ENCODE data around the gene SVIL.
"Not testable (repeated sequence)": the region's sequence is repeated elsewhere in the genome, so short reads cannot be mapped to it uniquely, and the experiment has no call there.

SVIL gene

DNA sequence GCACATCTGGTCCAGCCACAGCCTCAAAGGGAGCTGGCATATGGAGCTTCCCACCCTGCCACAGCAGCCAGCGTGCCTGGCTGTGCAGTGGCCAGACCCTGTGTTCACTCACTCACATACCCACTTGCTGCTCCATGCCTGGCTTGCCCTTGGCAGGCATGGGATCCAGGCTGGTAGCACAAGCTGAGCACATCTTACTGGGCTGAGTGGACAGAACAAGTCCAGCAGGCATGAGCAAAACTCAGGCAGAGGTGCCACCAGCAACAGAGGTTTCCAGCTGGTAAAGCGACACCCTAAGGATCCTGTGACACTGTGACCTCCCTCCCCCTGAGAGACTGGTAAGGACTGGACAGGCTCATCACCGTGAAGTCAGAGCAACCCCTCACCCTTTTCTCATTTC is 25.1 kb downstream of the SVIL start:
- peaks cover 4% of the 10 kb centered on the region for H3K9me3 Mint-ChIP-seq
- no peak overlapping the region for H3K4me3 Mint-ChIP-seq
- no peak for DNase-seq
- no peak overlapping the region for H3K27ac Mint-ChIP-seq
- no peaks in the 10 kb centered on the region for H3K4me1 Mint-ChIP-seq (ENCODE audit: low read depth)
- H3K27me3 Mint-ChIP-seq: no peaks in the 10 kb centered on the region
- peaks cover 10% of the 10 kb centered on the region for H3K36me3 Mint-ChIP-seq (ENCODE audit: low read depth)

DNA sequence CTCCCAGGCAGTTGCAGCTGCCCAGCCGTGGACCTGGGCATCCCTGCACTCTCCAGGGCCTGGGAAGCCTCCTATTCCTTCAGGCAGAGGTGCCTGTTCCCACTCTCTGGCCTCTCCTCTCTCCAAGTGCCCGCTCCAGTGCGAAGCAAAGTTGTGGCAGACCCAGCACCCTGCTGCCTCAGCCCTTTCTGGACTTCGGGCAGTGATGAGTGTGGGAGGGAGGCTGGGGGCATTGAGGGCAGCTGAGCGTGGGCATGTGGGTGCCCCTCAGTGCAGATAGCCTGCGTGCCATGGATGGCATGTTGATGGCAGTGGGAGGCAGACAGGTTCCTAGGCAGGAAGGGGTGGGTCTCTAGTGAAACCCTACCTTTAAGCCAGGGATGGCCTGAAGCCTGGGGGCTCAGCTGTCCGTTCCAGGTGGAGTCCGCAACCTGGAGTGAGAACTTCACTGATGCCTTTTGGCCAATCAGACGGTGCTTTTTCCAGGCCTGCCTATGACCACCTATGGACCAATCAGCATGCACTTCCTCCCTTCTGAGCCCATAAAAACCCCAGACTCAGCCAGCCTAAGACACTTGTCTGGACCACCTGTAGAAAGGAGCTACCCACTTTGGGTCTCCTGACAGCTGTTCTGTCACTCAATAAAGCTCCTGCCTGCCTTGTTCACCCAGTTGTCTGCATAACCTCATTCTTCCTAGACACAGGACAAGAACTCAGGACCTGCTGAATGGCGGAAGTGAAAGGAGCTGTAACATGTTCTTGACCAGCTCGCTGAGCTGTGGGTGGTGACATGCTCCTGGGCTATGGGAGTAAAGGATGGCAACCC is 26.1 kb downstream of the SVIL start:
- DNase-seq: no peak
- H3K9me3 Mint-ChIP-seq: peaks cover 4% of the 10 kb centered on the region
- no peaks in the 10 kb centered on the region for H3K4me1 Mint-ChIP-seq (ENCODE audit: low read depth)
- no peak overlapping the region for H3K27ac Mint-ChIP-seq
- no peak overlapping the region for H3K4me3 Mint-ChIP-seq
- no peaks in the 10 kb centered on the region for H3K27me3 Mint-ChIP-seq
- H3K36me3 Mint-ChIP-seq (ENCODE audit: low read depth): peaks cover 10% of the 10 kb centered on the region

DNA sequence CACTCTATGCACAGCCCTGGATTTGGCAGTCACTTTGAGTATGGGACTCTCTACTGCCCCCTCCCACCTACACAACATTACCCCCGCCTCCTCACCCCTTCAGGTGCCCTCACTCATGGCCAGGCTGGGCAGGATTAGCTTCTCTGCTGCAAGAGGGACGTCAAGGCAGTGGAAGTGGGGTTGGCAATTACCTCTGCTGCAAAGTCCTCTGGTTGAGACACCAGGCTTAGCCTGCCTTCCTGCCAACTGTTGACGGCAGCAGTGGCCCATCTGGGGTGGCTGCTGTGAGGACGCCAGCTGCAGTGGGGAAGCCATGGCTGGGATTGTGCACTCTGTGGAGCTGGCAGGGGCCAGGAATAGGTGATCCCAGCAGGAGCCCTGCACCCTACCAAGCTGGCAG is 26.7 kb downstream of the SVIL start:
- peaks cover 5% of the 10 kb centered on the region for H3K4me1 Mint-ChIP-seq (ENCODE audit: low read depth)
- H3K36me3 Mint-ChIP-seq (ENCODE audit: low read depth): peaks cover 10% of the 10 kb centered on the region
- H3K27ac Mint-ChIP-seq: no peak overlapping the region
- H3K9me3 Mint-ChIP-seq: peaks cover 4% of the 10 kb centered on the region
- no peaks in the 10 kb centered on the region for H3K27me3 Mint-ChIP-seq
- no peak for DNase-seq
- H3K4me3 Mint-ChIP-seq: no peak overlapping the region

DNA sequence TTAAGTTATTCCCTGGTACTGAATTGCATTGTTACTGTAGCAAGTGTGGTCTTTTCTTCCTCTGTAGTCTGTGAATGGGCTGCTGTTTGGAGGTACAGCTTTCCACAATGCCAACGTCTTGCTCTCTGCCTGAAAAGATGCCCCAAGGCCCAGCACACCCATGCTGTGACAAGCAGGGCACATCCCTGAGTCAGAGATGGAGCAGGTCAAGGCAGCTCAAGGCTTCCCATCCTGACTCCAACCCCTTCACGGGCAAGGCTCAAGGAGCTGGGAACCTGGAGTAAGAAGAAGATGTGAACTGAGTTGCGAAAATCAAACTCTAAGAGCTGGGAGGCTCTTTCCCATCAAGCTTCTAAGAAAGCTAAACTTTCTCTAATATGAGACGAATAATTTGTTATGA is 27.2 kb downstream of the SVIL start:
- Mint-ChIP-seq H3K9me3 (peaks cover 4% of the 10 kb centered on the region), H3K4me1 (ENCODE audit: low read depth) (peaks cover 5% of the 10 kb centered on the region), H3K36me3 (ENCODE audit: low read depth) (peaks cover 10% of the 10 kb centered on the region), H3K4me3 (no peak overlapping the region), H3K27me3 (no peaks in the 10 kb centered on the region), H3K27ac (no peak overlapping the region)
- DNase-seq: no peak

DNA sequence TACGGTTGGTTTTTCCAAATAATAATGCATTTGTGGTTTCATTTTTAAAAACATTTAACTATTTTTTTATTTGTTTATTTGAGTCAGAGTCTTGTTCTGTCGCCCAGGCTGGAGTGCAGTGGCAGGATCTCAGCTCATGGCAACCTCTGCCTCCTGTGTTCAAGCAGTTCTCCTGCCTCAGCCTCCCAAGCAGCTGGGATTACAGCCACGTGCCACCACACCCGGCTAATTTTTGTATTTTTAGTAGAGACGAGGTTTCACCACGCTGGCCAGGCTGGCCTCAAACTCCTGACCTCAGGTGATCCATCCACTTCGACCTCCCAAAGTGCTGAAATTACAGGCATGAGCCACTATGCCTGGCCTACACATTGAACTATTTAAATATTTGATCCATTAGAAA is 28.1 kb downstream of the SVIL start:
- H3K9me3 Mint-ChIP-seq; H3K27me3 Mint-ChIP-seq; H3K4me1 Mint-ChIP-seq (ENCODE audit: low read depth); DNase-seq; H3K27ac Mint-ChIP-seq; H3K4me3 Mint-ChIP-seq; H3K36me3 Mint-ChIP-seq (ENCODE audit: low read depth): not testable (repeated sequence)

DNA sequence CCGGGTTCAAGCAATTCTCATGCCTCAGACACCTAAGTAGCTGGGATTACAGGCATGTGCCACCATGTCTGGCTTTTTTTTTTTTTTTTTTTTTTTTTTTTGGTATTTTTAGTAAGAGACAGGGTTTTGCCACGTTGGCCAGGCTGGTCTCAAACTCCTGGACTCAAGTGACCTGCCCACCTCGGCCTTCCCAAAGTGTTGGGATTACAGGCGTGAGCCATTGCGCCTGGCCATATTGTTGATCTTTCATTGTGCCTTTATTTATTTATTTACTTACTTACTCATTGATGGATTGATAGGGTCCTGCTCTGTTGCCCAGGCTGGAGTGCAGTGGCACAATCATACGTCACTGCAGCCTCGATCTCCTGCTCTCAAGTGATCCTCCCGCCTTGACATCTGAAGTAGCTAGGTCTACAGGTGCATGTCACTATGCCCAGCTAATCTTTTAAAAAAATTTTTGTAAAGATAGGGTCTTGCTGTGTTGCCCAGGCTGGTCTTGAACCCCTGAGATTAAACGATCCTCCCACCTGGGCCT is 30.4 kb downstream of the SVIL start:
- H3K36me3 Mint-ChIP-seq (ENCODE audit: low read depth): peaks cover 4% of the 10 kb centered on the region
- H3K4me3 Mint-ChIP-seq: no peak overlapping the region
- no peak overlapping the region for H3K27ac Mint-ChIP-seq
- no peaks in the 10 kb centered on the region for H3K27me3 Mint-ChIP-seq
- no peak for DNase-seq
- H3K9me3 Mint-ChIP-seq: peaks cover 4% of the 10 kb centered on the region
- H3K4me1 Mint-ChIP-seq (ENCODE audit: low read depth): peaks cover 9% of the 10 kb centered on the region

DNA sequence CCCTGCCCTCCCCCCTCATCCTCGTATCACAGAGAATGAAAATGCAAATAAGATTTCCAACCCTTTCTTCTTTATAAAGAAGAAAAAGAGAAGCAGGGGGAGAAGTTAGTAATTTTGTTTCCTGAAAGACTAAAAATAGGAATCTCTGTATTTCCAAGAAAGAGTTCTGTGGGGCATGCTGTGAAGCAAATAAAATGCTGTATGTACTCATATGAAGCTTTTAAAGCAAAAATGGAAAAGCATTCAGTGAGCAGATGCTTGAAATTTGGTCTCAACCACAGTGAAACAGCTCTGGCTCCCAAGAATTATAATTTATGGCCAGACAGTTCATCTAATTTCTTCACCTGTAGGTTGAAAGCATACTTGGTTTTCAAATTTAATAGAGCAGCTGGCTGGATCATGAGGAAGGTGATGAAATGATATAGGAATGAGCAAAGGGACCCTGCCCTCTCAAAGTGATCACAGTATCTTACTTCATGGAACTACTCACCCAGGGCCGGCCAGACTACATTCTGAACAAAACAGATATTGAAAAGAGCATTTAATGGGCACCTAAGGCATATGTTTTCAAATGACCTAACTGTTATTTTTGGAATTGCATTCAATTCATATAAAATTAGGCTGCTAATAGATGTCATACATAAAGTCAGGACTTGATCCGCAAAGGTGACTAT is 31.4 kb downstream of the SVIL start:
- H3K9me3 Mint-ChIP-seq: no peaks in the 10 kb centered on the region
- no peaks in the 10 kb centered on the region for H3K36me3 Mint-ChIP-seq (ENCODE audit: low read depth)
- no peak for DNase-seq
- peaks cover 9% of the 10 kb centered on the region for H3K4me1 Mint-ChIP-seq (ENCODE audit: low read depth)
- no peaks in the 10 kb centered on the region for H3K27me3 Mint-ChIP-seq
- no peak overlapping the region for H3K27ac Mint-ChIP-seq
- H3K4me3 Mint-ChIP-seq: no peak overlapping the region

DNA sequence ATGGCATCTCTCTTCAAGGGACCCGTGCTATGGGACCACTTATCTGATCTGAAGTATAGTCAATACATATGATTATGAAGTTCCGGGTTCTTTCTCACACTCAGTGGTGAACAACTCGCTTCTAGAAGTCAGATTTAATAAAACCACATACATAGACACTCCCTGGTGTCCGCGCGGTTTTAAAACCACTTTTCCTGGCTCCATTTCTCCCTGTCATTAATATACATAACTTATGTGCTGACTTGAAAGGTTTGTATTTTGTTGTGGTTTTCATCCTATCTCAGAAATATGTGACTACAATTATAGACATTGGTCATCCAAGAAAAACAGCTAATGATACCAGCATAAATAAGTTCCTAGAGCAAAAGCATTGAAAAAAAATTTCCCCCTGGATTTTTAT is 34.0 kb downstream of the SVIL start:
- no peaks in the 10 kb centered on the region for H3K9me3 Mint-ChIP-seq
- no peak overlapping the region for H3K27ac Mint-ChIP-seq
- no peaks in the 10 kb centered on the region for H3K36me3 Mint-ChIP-seq (ENCODE audit: low read depth)
- no peaks in the 10 kb centered on the region for H3K27me3 Mint-ChIP-seq
- no peak for DNase-seq
- peaks cover 9% of the 10 kb centered on the region for H3K4me1 Mint-ChIP-seq (ENCODE audit: low read depth)
- no peak overlapping the region for H3K4me3 Mint-ChIP-seq

DNA sequence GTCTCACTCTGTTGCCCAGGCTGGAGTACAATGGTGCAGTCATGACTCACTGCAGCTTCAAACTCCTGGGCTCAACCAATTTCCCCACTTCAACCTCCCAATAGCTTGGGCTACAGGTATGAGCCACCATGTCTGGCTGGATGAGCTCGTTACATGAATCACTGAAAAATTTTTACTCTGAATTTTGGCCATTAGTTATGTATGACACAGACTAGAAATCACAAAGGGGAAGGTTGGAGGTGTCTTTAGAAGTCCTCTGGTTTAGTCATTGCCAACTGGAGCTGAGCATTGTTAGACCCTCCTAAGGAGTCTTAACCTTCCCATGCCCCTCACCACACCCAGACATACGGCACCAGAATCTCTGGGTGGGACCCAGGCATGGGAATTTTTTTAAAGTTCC is 34.7 kb downstream of the SVIL start:
- no peaks in the 10 kb centered on the region for H3K9me3 Mint-ChIP-seq
- no peaks in the 10 kb centered on the region for H3K36me3 Mint-ChIP-seq (ENCODE audit: low read depth)
- H3K27me3 Mint-ChIP-seq: no peaks in the 10 kb centered on the region
- no peak for DNase-seq
- H3K4me1 Mint-ChIP-seq (ENCODE audit: low read depth): peaks cover 9% of the 10 kb centered on the region
- no peak overlapping the region for H3K4me3 Mint-ChIP-seq
- no peak overlapping the region for H3K27ac Mint-ChIP-seq

DNA sequence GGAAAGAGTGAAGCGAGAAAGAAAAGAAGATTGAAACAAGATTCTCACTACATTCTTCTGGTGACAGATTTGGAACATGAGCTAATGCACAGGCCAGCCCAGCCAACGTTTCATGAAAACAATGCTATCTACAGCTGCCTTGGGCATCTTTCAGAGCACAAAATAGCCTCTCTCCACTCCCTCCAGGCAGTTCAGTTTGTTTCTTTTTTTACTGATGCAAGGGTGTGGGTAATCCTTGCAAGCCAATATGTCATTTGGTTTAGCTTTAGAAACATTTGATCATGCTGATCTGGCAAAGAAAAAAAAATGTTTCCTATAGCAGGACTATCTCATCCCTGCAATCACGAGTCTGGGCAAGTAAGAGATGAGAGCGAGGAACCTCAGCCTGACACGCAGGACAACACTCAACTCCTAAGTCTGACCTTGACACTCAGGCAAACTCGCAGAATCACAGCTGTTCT is 35.9 kb downstream of the SVIL start:
- H3K27me3 Mint-ChIP-seq: no peaks in the 10 kb centered on the region
- no peaks in the 10 kb centered on the region for H3K36me3 Mint-ChIP-seq (ENCODE audit: low read depth)
- DNase-seq: no peak
- H3K9me3 Mint-ChIP-seq: no peaks in the 10 kb centered on the region
- peaks cover 9% of the 10 kb centered on the region for H3K4me1 Mint-ChIP-seq (ENCODE audit: low read depth)
- H3K27ac Mint-ChIP-seq: no peak overlapping the region
- no peak overlapping the region for H3K4me3 Mint-ChIP-seq

DNA sequence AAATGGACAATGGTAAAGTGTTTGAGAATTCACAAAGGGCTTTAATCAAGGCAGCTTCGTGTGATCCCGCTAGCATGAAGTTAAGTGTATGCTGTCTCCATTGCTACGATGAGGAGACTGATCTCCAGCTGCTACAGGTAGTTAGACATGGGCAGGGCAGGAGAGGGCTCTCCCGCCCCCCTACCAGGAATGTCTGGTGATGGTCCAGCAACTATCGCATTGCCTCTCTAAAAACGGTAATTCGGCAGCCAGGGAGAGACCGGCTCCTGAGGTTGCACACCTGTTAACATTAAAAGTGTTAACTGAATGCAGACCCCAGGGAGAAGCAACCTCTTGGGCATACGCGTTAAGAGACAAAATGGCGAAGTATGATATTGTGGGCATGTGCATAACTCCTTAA is 37.9 kb downstream of the SVIL start:
- Mint-ChIP-seq H3K4me3 (no peak overlapping the region), H3K27ac (no peak overlapping the region), H3K36me3 (ENCODE audit: low read depth) (no peaks in the 10 kb centered on the region), H3K27me3 (no peaks in the 10 kb centered on the region), H3K4me1 (ENCODE audit: low read depth) (peaks cover 4% of the 10 kb centered on the region), H3K9me3 (no peaks in the 10 kb centered on the region)
- no peak for DNase-seq

DNA sequence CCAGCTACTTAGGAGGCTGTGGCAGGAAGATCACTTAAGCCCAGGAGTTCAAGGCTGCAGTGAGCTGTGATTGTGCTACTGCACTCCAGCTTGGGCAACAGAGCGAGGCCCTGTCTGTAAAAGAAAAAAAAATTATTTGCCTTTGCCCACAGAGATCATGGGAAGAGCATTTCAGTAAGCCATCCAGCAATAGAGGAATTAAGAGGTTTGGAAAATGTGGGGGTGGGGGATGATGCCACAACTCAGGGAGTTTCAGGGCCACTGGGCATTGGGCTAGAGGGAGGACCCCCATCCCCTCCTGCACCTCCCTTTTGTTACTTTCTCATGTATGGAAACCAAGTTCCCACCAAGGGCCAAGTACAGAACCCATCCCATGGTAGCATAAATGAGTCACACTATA is 38.4 kb downstream of the SVIL start:
- H3K9me3 Mint-ChIP-seq: no peaks in the 10 kb centered on the region
- H3K36me3 Mint-ChIP-seq (ENCODE audit: low read depth): no peaks in the 10 kb centered on the region
- no peak overlapping the region for H3K27ac Mint-ChIP-seq
- H3K27me3 Mint-ChIP-seq: no peaks in the 10 kb centered on the region
- DNase-seq: no peak
- H3K4me1 Mint-ChIP-seq (ENCODE audit: low read depth): peaks cover 6% of the 10 kb centered on the region
- H3K4me3 Mint-ChIP-seq: no peak overlapping the region

DNA sequence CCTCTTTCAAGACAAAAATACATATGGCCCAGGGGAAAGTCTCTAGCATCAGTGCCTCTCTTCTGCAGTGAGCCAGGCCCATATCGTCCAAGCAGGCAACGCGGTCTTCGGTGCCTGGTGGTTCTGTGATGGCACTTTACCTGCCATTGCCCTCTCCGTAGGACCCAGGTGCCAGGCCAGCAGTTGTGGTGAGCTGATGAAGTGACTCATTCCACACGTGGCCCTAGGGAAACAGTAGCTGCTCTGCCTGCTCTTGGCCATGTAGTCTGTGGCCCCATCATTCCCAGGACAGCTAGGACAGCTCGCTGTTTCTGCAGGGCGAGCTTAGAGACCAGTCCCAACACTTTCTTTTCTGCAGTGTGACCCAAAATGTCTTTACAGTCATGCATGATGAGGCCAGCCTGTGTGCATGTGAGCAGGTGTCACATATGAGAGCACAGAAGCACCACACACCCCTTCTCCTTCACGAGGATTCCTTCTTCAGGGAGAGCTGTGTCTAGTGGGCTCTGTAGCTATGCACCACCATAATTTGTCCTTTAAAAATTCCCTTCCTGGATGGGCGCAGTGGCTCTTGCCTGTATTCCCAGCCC is 39.0 kb downstream of the SVIL start:
- H3K27me3 Mint-ChIP-seq: no peaks in the 10 kb centered on the region
- H3K27ac Mint-ChIP-seq: no peak overlapping the region
- no peak overlapping the region for H3K4me3 Mint-ChIP-seq
- no peak for DNase-seq
- no peaks in the 10 kb centered on the region for H3K9me3 Mint-ChIP-seq
- H3K4me1 Mint-ChIP-seq (ENCODE audit: low read depth): peaks cover 11% of the 10 kb centered on the region
- H3K36me3 Mint-ChIP-seq (ENCODE audit: low read depth): no peaks in the 10 kb centered on the region

DNA sequence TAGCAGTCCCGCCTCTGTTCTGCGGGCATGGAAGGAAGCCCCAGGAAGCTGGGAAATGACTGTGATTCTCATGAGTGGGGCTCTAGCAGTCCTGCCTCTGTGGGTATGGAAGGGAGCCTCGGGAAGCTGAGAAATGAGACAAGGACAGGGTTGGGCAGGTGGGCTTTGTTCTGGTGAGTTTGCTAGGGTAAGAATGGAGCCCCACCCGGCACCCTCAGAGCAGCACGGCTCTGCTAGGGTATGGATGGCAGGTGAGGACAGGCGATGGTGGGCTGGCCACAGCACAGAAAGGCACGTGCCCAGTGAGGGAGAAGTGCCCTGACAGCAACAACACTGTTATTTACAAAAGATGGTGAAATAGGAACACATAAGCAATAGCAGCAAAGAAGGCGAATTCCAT is 39.6 kb downstream of the SVIL start:
- DNase-seq: no peak
- Mint-ChIP-seq H3K9me3 (no peaks in the 10 kb centered on the region), H3K36me3 (ENCODE audit: low read depth) (no peaks in the 10 kb centered on the region), H3K4me1 (ENCODE audit: low read depth) (peaks cover 16% of the 10 kb centered on the region), H3K27me3 (no peaks in the 10 kb centered on the region), H3K4me3 (no peak overlapping the region), H3K27ac (no peak overlapping the region)

DNA sequence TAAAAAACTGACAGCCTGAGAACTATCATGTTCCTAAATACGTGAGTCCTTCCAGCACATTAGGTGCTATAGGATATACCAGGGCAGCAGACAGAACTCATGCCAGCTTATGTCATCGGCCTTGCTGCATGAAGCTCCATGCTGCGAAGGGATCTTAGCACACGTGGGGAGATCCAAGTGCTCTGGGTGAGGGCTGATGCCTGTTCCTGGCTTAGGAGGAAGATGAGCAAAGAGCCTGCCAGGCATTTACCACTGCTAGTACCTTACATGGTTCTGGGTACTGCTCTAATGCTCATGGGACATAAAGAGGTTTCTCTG is 43.2 kb downstream of the SVIL start:
- peaks cover under 1% of the 10 kb centered on the region for H3K36me3 Mint-ChIP-seq (ENCODE audit: low read depth)
- H3K27ac Mint-ChIP-seq: no peak overlapping the region
- no peak overlapping the region for H3K4me3 Mint-ChIP-seq
- no peaks in the 10 kb centered on the region for H3K27me3 Mint-ChIP-seq
- H3K9me3 Mint-ChIP-seq: no peaks in the 10 kb centered on the region
- peaks cover 18% of the 10 kb centered on the region for H3K4me1 Mint-ChIP-seq (ENCODE audit: low read depth)
- DNase-seq: no peak
